NCI-H1092 (cell line): ENCODE results near the gene TMEM253.
A peak's percentile ranks its signal among the peaks of the same experiment; 100 is the strongest.

Experiments used
- DNase-seq: peaks from one replicate; lab custom pipeline; 2025; lab: John Stamatoyannopoulos, UW

The TMEM253 gene

GRCh38 chr14:21090940-21091663, 9.8 kb upstream of the TMEM253 start:
- no peak for DNase-seq

GRCh38 chr14:21091821-21092272, 9.0 kb upstream of the TMEM253 start:
- DNase-seq: no peak

- no peak for DNase-seq
Measured at GRCh38 chr14:21092273-21093011, 8.4 kb upstream of the TMEM253 start.

- no peak for DNase-seq
Measured at GRCh38 chr14:21093018-21093417, 7.8 kb upstream of the TMEM253 start.

GRCh38 chr14:21093769-21094681, 6.8 kb upstream of the TMEM253 start:
- peak; percentile 52 for DNase-seq

GRCh38 chr14:21095430-21096205, 5.2 kb upstream of the TMEM253 start:
- no peak for DNase-seq

- no peak for DNase-seq
Measured at GRCh38 chr14:21096438-21096837, 4.4 kb upstream of the TMEM253 start.

GRCh38 chr14:21096978-21097635, 3.8 kb upstream of the TMEM253 start:
- no peak for DNase-seq

GRCh38 chr14:21097636-21098075, 3.2 kb upstream of the TMEM253 start:
- no peak for DNase-seq

- no peak for DNase-seq
Measured at GRCh38 chr14:21098076-21098891, 2.6 kb upstream of the TMEM253 start, which contains the start of gene ZNF219. TSS of gene ZNF219 (minus strand) at chr14:21098655. CDS start at chr14:21093591, 5,064 bp downstream.

GRCh38 chr14:21098892-21099595, 1.8 kb upstream of the TMEM253 start:
- DNase-seq: peak; percentile 6

- no peak for DNase-seq
Measured at GRCh38 chr14:21099596-21099985, 1.3 kb upstream of the TMEM253 start.

GRCh38 chr14:21101802-21102413, 1.0 kb downstream of the TMEM253 start:
- no peak for DNase-seq

- DNase-seq: no peak
Measured at GRCh38 chr14:21102521-21103410, 1.9 kb downstream of the TMEM253 start.

- DNase-seq: no peak
Measured at GRCh38 chr14:21103411-21103709, 2.5 kb downstream of the TMEM253 start.

GRCh38 chr14:21103710-21104447, 3.0 kb downstream of the TMEM253 start:
- peak; percentile 97 for DNase-seq

- DNase-seq: peak; percentile 81
Measured at GRCh38 chr14:21104448-21105060, 3.7 kb downstream of the TMEM253 start.
